Measurements from ENCODE around the gene KIRREL3. TPM values are rescaled to one million over a fixed set of nuclear protein-coding genes. Genes with fewer than 3 reads are reported as not detected.

KIRREL3 gene
- polyA plus RNA-seq, 1 donor (not counting 4 experiments of a cell fraction or from before 2014, with no cell fraction given): 0.04 TPM

DNA sequence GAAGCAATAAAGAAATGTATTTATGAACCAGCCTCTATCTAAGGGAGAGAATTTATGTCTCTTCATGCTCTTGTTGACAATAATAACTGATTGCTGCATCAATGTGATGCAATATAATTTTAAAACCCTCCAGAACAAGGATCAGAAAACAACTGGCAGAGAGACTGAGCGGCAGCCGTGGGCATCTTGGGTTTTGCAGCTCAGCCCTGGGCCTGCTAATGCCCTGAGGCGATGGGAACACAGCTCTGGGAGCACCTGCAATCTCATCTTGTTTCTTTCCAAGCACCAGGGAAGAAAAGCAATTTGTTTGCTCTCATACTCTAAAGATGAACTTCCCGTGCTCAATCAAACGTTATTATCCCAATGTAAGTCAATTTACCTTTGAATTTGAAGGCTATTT, 399.4 kb downstream of the KIRREL3 start:
- no peaks in the 10 kb centered on the region for H3K9me1 ChIP-seq (ENCODE audit: control insufficient read depth, extremely low read depth, insufficient read depth, low read length)
- no peak overlapping the region for H3K4me3 ChIP-seq (ENCODE audit: control insufficient read depth in 2 of 3, extremely low read depth in 1 of 3, insufficient read depth in 2 of 3, low read depth in 1 of 3, low read length in 3 of 3)
- no peak for TF ChIP-seq EZH2 (IDR thresholded peaks at IDR 0.05; ENCODE audit: low read length)
- TF ChIP-seq, protein P1, sequence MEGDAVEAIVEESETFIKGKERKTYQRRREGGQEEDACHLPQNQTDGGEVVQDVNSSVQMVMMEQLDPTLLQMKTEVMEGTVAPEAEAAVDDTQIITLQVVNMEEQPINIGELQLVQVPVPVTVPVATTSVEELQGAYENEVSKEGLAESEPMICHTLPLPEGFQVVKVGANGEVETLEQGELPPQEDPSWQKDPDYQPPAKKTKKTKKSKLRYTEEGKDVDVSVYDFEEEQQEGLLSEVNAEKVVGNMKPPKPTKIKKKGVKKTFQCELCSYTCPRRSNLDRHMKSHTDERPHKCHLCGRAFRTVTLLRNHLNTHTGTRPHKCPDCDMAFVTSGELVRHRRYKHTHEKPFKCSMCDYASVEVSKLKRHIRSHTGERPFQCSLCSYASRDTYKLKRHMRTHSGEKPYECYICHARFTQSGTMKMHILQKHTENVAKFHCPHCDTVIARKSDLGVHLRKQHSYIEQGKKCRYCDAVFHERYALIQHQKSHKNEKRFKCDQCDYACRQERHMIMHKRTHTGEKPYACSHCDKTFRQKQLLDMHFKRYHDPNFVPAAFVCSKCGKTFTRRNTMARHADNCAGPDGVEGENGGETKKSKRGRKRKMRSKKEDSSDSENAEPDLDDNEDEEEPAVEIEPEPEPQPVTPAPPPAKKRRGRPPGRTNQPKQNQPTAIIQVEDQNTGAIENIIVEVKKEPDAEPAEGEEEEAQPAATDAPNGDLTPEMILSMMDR (optimal IDR thresholded peaks at IDR 0.05 in 1 of 3, IDR thresholded peaks at IDR 0.05 in 1 of 3, conservative IDR thresholded peaks at IDR 0.05 in 1 of 3; ENCODE audit: extremely low read depth in 1 of 3, insufficient read depth in 2 of 3, low read length in 3 of 3): no peak
- no peaks in the 10 kb centered on the region for H4K20me1 ChIP-seq (ENCODE audit: control insufficient read depth, extremely low read depth, insufficient read depth, low read length)
- no peak overlapping the region for H2AFZ ChIP-seq (ENCODE audit: control insufficient read depth, low read length)
- no peak overlapping the region for H3K9ac ChIP-seq (ENCODE audit: control insufficient read depth, extremely low read depth, insufficient read depth, low read length)
- peaks cover 8% of the 10 kb centered on the region for H3K27me3 ChIP-seq (ENCODE audit: control insufficient read depth, extremely low read depth, insufficient read depth, low read length)
- no peaks in the 10 kb centered on the region for H3K79me2 ChIP-seq (ENCODE audit: control insufficient read depth, insufficient read depth, low read length)
- H3K36me3 ChIP-seq (ENCODE audit: control insufficient read depth in 2 of 2, extremely low read depth in 1 of 2, insufficient read depth in 2 of 2, low read length in 2 of 2): no peaks in the 10 kb centered on the region
- H3K4me1 ChIP-seq (ENCODE audit: control insufficient read depth, extremely low read depth, insufficient read depth, low read length): no peaks in the 10 kb centered on the region
- no peak overlapping the region for H3K27ac ChIP-seq (ENCODE audit: control insufficient read depth, insufficient read depth, low read length)
- no peak for DNase-seq (ENCODE audit: low read depth, low spot score)
- no peak for FAIRE-seq
- H3K9me3 ChIP-seq (ENCODE audit: control insufficient read depth, low read depth, low read length): no peaks in the 10 kb centered on the region
- no peak overlapping the region for H3K4me2 ChIP-seq (ENCODE audit: control insufficient read depth, extremely low read depth, insufficient read depth, low read depth, low read length)
- dilution Hi-C loops (cut with MboI; ENCODE audit: extremely low pct_ligation_motif_present, low sequenced_read_pairs): no loop called here

- TF ChIP-seq EZH2 (IDR thresholded peaks at IDR 0.05; ENCODE audit: low read length): no peak
- TF ChIP-seq, protein P1 (optimal IDR thresholded peaks at IDR 0.05 in 1 of 3, IDR thresholded peaks at IDR 0.05 in 1 of 3, conservative IDR thresholded peaks at IDR 0.05 in 1 of 3; ENCODE audit: extremely low read depth in 1 of 3, insufficient read depth in 2 of 3, low read length in 3 of 3): no peak
- Histone ChIP-seq H2AFZ (ENCODE audit: control insufficient read depth, low read length) (no peak overlapping the region), H3K9me3 (ENCODE audit: control insufficient read depth, low read depth, low read length) (no peaks in the 10 kb centered on the region), H3K4me1 (ENCODE audit: control insufficient read depth, extremely low read depth, insufficient read depth, low read length) (no peaks in the 10 kb centered on the region), H3K27me3 (ENCODE audit: control insufficient read depth, extremely low read depth, insufficient read depth, low read length) (peaks cover 4% of the 10 kb centered on the region), H3K4me3 (ENCODE audit: control insufficient read depth in 2 of 3, extremely low read depth in 1 of 3, insufficient read depth in 2 of 3, low read depth in 1 of 3, low read length in 3 of 3) (no peak overlapping the region), H3K9me1 (ENCODE audit: control insufficient read depth, extremely low read depth, insufficient read depth, low read length) (no peaks in the 10 kb centered on the region), H3K27ac (ENCODE audit: control insufficient read depth, insufficient read depth, low read length) (no peak overlapping the region), H3K9ac (ENCODE audit: control insufficient read depth, extremely low read depth, insufficient read depth, low read length) (no peak overlapping the region), H3K36me3 (ENCODE audit: control insufficient read depth in 2 of 2, extremely low read depth in 1 of 2, insufficient read depth in 2 of 2, low read length in 2 of 2) (no peaks in the 10 kb centered on the region), H3K4me2 (ENCODE audit: control insufficient read depth, extremely low read depth, insufficient read depth, low read depth, low read length) (no peak overlapping the region), H4K20me1 (ENCODE audit: control insufficient read depth, extremely low read depth, insufficient read depth, low read length) (no peaks in the 10 kb centered on the region), H3K79me2 (ENCODE audit: control insufficient read depth, insufficient read depth, low read length) (no peaks in the 10 kb centered on the region)
- dilution Hi-C loops (cut with MboI; ENCODE audit: extremely low pct_ligation_motif_present, low sequenced_read_pairs): no loop called here
- FAIRE-seq (no peak), DNase-seq (ENCODE audit: low read depth, low spot score) (no peak)
Measured at GRCh38 chr11:126599217-126599897, 401.2 kb downstream of the KIRREL3 start.
